Pancreas (tissue), 10 donors: ENCODE data around the gene IFNA8. TPM values are rescaled to one million over a fixed set of nuclear protein-coding genes. Genes with fewer than 3 reads are reported as not detected.

Source experiments
- ATAC-seq, 4 donors: fragments of 200-7000 bp; cut with Tn5 transposase; one replicate each; pipeline versions ENCODE4 v1.8.0 to v1.9.1; 2020; ENCODE audit warnings: mild to moderate bottlenecking in 4 of 4, moderate library complexity in 4 of 4
- DNase-seq, 6 donors: peaks; one replicate each; pipeline ENCODE4 v3.0.0-alpha.2; 2020
- FAIRE-seq: peaks from 2 replicates; lab custom pipeline; 2012; peaks lifted over from hg19 to GRCh38; lab: Jason Lieb, UNC
- H3K27ac ChIP-seq, 4 donors: fragments of 200-600 bp; sonication (generic); 1 replicate in 3 of 4; 2 replicates in 1 of 4; pipeline versions ENCODE4 v1.5.0 to v1.8.0; 2020
- H3K27me3 ChIP-seq, 4 donors: fragments of 200-600 bp; one replicate each; pipeline ENCODE4 v1.8.0; 2021
- H3K36me3 ChIP-seq, 3 donors: fragments of 200-600 bp; sonication (generic) in 1 of 3; one replicate each; pipeline versions ENCODE4 v1.5.0 to v1.8.0; 2020 to 2021
- H3K4me1 ChIP-seq, 3 donors: fragments of 200-600 bp; one replicate each; pipeline ENCODE4 v1.8.0; 2021
- H3K4me3 ChIP-seq, 4 donors: fragments of 200-600 bp; sonication (generic) in 2 of 4; one replicate each; pipeline versions ENCODE4 v1.5.0 to v1.8.0; 2020 to 2021
- H3K9me3 ChIP-seq, 4 donors: fragments of 200-600 bp; one replicate each; pipeline ENCODE4 v1.8.0; 2021
- WGBS, 2 donors: extraction: QIAGEN DNeasy Blood & Tissue Kit; methylation state at CpG; one replicate each; pipeline ENCODE4 v1.1.7; 2013; 5-methylcytosine and 5-hydroxymethylcytosine counted together
- intact Hi-C, 3 donors: fragments of 100-400 bp; cut with DNase I; formaldehyde crosslinking; loops; one replicate each; pipeline versions ENCODE4 v1.11.1 to v1.14.2; 2022
- polyA plus RNA-seq, 2 donors: library from polyadenylated mRNA; stranded (reverse); fragments of 200-250 nt; gene quantifications; one replicate each; pipeline ENCODE4 v1.2.3, GENCODE V29; 2013
- total RNA-seq, 6 donors: library from RNA; stranded (reverse); fragmentation: NEBNext Ultra II Directional in 4 of 6; extraction: Animal tissue kit (Norgen Biotek cat#: 25700) in 4 of 6; gene quantifications; one replicate each; pipeline versions ENCODE4 v1.2.1 to v1.2.4, GENCODE V29; 2021 to 2023
- TF ChIP-seq, protein P1 (sequence below), 4 donors: fragments of 200-600 bp; sonication (generic) in 3 of 4; IDR thresholded peaks; one replicate each; pipeline versions ENCODE4 v1.5.0 to v1.8.0; 2021; ENCODE audit warnings: antibody characterized with exemption in 4 of 4
- donor health status: healthy with polysubstance abuse.
- donor health status: DM: no; HTN: no; CAD: no; lungs with moderate emphysema.
- donor health status: DM: no; HTN: no; CAD: no.
- donor health status: control.
- donor health status: control.
- donor health status: Bipolar disorder and iron deficiency.
- donor health status: DM: yes; HTN: yes; CAD: no.
- donor health status: DM: no; HTN: no; CAD: no.
- donor health status: DM: no; HTN: no; CAD: no.
- donor health status: DM: yes; HTN: yes; CAD: no.

The IFNA8 gene
- total and polyA plus RNA-seq, 8 donors, result not detected

DNA sequence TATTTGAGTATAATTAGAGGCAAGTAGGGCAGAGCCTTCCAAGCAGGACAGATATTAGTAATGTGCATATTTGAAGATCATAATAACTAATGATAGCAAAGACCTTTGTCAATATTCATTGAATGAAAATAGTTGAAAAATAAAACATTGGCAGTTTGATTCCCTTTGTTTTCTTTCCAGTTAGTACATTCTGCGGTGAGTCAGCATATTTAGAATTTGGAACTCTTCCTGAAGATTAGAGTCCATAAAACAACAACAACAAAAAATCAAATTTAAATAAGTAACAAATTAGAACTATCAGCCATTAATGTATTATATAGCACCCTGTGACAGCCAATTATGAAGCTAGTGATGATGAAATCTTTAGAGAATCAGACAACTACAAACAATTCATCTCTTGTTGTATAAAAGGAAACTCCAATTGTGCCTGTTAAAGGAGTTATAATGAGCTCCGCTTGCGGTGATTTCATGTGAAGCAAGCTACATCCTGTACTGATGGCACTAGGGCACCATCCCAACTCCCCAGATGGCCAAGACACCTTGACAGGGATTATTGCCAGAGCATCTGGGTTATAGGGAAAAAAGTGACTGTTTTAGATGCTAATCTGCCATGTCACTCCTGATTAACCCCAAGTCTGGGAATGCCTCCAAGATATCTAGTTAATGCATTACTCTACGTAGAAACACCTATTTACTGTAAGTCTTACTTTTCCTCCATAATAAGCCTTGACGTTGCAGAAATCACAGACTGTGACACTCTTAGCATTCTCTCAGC is 6.8 kb downstream of the IFNA8 start:
- 43 to 46% methylated on average over 5 of the region's 5 CpGs for WGBS, 2 donors
- DNase-seq (no peak), FAIRE-seq (no peak), ATAC-seq (peak in 3 of 4 donors; percentile 40 to 54 (median 47))
- no peak overlapping the region for H3K27ac ChIP-seq
- TF ChIP-seq, protein P1, sequence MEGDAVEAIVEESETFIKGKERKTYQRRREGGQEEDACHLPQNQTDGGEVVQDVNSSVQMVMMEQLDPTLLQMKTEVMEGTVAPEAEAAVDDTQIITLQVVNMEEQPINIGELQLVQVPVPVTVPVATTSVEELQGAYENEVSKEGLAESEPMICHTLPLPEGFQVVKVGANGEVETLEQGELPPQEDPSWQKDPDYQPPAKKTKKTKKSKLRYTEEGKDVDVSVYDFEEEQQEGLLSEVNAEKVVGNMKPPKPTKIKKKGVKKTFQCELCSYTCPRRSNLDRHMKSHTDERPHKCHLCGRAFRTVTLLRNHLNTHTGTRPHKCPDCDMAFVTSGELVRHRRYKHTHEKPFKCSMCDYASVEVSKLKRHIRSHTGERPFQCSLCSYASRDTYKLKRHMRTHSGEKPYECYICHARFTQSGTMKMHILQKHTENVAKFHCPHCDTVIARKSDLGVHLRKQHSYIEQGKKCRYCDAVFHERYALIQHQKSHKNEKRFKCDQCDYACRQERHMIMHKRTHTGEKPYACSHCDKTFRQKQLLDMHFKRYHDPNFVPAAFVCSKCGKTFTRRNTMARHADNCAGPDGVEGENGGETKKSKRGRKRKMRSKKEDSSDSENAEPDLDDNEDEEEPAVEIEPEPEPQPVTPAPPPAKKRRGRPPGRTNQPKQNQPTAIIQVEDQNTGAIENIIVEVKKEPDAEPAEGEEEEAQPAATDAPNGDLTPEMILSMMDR (IDR thresholded peaks at IDR 0.05), result no peak
- no peak overlapping the region for H3K4me3 ChIP-seq
- no peaks in the 10 kb centered on the region for H3K9me3 ChIP-seq
- intact Hi-C loops, result no loop called here
- no peaks in the 10 kb centered on the region for H3K36me3 ChIP-seq
- H3K27me3 ChIP-seq, result no peaks in the 10 kb centered on the region
- H3K4me1 ChIP-seq, result no peaks in the 10 kb centered on the region

DNA sequence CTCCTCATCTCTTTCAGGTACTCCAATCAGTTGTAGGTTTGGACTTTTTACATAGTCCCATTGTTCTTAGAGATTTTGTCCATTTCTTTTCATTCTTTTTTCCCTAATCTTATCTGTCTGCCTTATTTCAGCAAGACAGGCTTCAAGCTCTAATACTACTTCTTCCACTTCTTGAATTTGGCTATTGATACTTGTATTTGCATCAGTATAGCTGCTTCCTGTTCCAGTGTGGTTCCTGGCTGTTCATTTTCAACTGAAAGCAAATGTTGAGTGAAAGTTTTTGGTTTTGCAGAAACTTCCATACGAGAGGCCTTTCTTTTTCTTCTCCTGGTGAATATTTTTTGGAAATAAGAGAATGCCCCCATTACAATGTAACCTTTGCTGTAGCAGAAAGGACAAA is 19.3 kb downstream of the IFNA8 start:
- H3K4me1 ChIP-seq, result no peaks in the 10 kb centered on the region
- no peaks in the 10 kb centered on the region for H3K36me3 ChIP-seq
- no peak for ATAC-seq
- TF ChIP-seq, protein P1 (IDR thresholded peaks at IDR 0.05), result no peak
- peaks cover 0 to 4% (median 0%) of the 10 kb centered on the region in 4 donors for H3K27me3 ChIP-seq
- H3K27ac ChIP-seq, result no peak overlapping the region
- no peak for DNase-seq
- H3K9me3 ChIP-seq, result no peaks in the 10 kb centered on the region
- WGBS, 2 donors, result 42 to 58% methylated on average over 1 of the region's 1 CpG
- H3K4me3 ChIP-seq, result no peak overlapping the region
- FAIRE-seq, result no peak
- intact Hi-C loops, result no loop called here

DNA sequence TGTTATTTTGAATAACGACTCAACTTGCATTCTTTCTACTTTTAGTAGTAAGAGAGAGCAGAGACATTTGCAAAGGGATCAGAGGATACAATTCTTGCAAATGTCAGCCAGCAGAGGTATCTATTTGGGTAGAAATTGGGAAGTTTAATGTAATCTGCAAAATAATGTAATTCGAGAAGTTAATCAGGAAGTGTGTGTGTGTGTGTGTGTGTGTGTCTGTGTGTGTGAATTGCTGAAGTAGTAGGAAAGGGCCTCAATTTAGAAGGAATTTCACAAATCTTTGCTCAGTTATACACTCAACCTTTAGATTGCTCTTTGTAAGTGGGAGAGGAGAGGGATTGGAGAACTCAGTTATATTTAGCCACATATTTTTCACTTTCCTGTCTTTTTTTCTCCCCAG is 20.3 kb downstream of the IFNA8 start:
- Histone ChIP-seq H3K4me1 (no peaks in the 10 kb centered on the region), H3K4me3 (no peak overlapping the region), H3K27ac (no peak overlapping the region), H3K36me3 (no peaks in the 10 kb centered on the region), H3K9me3 (no peaks in the 10 kb centered on the region), H3K27me3 (peaks cover 0 to 4% (median 0%) of the 10 kb centered on the region in 4 donors)
- ATAC-seq (no peak), DNase-seq (no peak), FAIRE-seq (no peak)
- intact Hi-C loops, result no loop called here
- TF ChIP-seq, protein P1 (IDR thresholded peaks at IDR 0.05), result no peak
- WGBS, 2 donors, result 48 to 51% methylated on average over 2 of the region's 2 CpGs

DNA sequence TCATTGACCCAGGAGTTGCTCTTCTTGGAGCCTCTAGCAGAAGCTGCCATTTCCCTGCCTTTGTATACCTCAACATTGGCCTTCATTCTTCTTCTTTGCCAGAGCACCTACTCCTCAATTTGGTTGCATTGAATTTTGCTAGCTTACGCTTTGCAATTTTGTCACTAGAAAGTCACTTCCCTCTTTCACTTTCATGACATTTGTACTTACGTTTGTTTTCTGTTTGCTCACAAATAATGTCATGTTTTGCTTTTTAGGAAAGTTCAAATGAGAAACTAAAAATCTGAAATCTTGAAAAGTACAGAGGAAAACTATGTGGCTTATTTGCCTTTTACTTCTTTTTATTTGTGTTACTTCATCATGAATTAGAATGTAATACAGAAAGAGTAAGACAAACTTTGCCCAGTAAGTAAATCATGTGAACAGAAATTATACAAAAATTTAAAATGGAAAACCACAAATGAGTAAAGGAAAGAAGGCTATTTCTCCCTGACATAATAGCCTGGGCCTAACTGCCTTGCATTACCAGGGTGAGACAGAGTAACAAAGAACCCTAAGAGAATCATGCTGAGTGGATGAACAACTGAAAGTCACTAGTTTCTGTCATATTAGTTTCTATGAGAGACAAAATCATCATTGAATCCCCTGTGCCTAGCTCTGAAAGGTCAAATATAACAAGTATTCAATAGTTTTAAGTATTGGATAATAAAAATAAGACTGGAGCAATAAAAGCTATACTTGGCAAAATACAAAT is 23.9 kb downstream of the IFNA8 start:
- H3K4me1 ChIP-seq, result no peaks in the 10 kb centered on the region
- H3K9me3 ChIP-seq, result no peaks in the 10 kb centered on the region
- no peak for FAIRE-seq

More for the DNA sequence above, 23.9 kb downstream of the IFNA8 start:
- intact Hi-C loops, result no loop called here
- Histone ChIP-seq H3K27me3 (peaks cover 0 to 4% (median 0%) of the 10 kb centered on the region in 4 donors), H3K36me3 (no peaks in the 10 kb centered on the region), H3K4me3 (no peak overlapping the region), H3K27ac (no peak overlapping the region)
- 74 to 86% methylated on average over 2 of the region's 2 CpGs for WGBS, 2 donors
- DNase-seq (no peak), ATAC-seq (no peak)
- TF ChIP-seq, protein P1 (IDR thresholded peaks at IDR 0.05), result no peak
